Measurements from ENCODE around the gene TMEM253.
A peak's percentile ranks its signal among the peaks of the same experiment; 100 is the strongest.

TMEM253 gene

DNA sequence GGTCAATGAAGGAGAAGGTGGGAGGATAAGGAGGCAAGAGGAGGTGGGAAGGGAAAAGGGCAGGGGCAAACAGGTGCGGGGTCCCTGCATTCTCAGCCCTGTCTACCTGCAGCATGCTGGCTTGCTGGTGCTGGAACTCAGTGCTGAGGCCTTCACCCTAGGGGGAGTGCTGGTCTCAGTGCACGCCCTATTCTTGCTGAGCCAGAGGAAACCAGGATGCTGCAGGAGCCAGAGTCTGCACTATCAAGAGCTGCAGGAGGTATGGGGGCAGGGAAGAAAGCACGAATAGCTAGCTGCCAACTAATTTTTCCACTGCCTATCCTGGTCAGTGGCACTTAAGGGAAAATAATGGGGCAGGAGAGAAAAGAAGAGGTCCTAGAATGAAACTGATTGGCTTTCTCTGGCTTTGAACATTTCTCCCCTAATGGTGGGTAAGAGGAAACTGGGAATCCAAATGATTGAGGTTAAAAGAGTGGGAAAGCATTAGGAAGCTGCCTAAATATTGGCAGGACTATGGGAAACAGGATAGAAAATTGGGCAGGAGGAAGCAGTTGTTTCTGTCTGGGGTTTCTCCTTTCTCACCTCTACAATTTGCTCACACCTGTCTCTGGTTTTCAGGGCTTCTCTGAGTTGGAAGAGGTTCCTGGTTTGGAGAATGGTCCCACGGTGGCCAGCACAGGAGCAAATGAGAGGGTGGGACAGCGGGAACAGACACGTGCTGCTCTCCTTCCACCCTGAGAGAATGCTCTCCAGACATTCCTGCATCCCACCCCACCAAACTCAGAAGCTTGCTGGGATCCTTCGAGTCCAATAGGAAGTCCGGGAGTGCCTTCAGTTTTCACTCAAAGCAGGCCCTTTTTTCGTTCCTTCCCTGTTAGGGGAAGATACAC is 1.9 kb downstream of the TMEM253 start:
- Histone ChIP-seq H3K27ac (ENCODE audit: low read length) (peak overlapping the region; percentile 8), H3K4me3 (ENCODE audit: low read length) (peak overlapping the region; percentile 90), H3K36me3 (ENCODE audit: insufficient read depth, low read depth, low read length) (no peaks in the 10 kb centered on the region), H3K9me3 (ENCODE audit: insufficient read depth, low read depth, low read length) (no peaks in the 10 kb centered on the region), H3K9ac (ENCODE audit: low read depth, low read length) (peak overlapping the region; percentile 100; the same call in 1 of the 2 replicates), H3K27me3 (ENCODE audit: insufficient read depth, low read length) (no peaks in the 10 kb centered on the region), H3K4me1 (ENCODE audit: insufficient read depth, low read length) (peaks cover 39% of the 10 kb centered on the region)

DNA sequence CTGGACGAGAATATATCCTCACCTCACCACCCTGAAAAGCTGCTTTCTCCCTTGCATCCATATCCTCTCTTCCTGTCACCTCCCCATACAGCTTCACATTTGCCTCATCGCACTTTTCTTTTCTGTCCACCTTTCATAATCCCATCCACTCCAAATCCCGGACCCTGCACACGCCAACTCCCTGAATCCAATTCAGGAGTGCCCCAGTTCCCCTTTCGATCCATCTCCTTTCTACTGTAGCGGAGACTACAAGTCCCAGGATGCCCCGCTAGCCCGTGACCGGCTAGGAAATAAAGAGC is 2.5 kb downstream of the TMEM253 start:
- Histone ChIP-seq H3K36me3 (ENCODE audit: insufficient read depth, low read depth, low read length) (no peaks in the 10 kb centered on the region), H3K27ac (ENCODE audit: low read length) (peak overlapping the region; percentile 8), H3K4me3 (ENCODE audit: low read length) (peak overlapping the region; percentile 90), H3K4me1 (ENCODE audit: insufficient read depth, low read length) (peaks cover 39% of the 10 kb centered on the region), H3K9ac (ENCODE audit: low read depth, low read length) (peak overlapping the region; percentile 100; the same call in 1 of the 2 replicates), H3K9me3 (ENCODE audit: insufficient read depth, low read depth, low read length) (no peaks in the 10 kb centered on the region), H3K27me3 (ENCODE audit: insufficient read depth, low read length) (no peaks in the 10 kb centered on the region)

DNA sequence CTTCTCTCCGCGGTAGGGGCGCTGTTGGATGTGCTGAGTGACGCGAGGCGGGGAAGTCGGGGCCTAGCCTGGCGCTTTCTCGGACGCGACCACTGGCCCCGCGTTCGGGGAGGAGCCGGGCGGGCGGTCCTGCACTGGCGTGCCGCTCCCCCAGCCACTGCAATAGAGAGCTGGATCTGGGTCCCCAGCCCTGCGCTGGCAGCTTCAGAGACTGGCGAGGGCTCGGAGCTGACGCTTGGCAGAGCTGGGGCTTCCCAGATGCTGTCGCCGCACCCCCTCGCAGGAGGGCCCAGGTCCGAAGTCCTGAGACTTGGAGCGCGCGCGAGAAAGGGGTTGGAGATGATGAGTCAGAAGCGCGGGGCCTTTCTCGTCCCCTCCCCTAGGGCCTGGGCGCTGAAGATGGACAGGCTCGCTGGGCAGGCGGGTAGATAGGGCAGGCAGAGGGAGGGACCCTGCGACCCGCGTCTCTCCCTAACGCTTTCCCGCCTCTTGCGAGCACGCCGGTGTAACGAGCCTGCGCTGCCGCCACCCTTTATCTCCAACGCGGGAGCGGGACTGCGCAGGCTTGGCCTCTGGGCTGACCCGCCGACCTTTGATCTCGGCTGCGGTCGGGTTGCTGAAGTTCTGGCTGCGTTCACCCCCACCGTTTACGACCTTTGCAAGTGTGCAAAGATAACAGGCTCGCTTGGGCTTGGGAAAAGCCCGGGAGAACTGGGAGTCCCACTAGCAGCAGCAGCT is 3.0 kb downstream of the TMEM253 start:
- H3K4me1 ChIP-seq (ENCODE audit: insufficient read depth, low read length), result peaks cover 37% of the 10 kb centered on the region
- H3K9me3 ChIP-seq (ENCODE audit: insufficient read depth, low read depth, low read length), result no peaks in the 10 kb centered on the region
- H3K36me3 ChIP-seq (ENCODE audit: insufficient read depth, low read depth, low read length), result no peaks in the 10 kb centered on the region
- H3K27me3 ChIP-seq (ENCODE audit: insufficient read depth, low read length), result no peaks in the 10 kb centered on the region
- H3K27ac ChIP-seq (ENCODE audit: low read length), result peak overlapping the region; percentile 89
- peak overlapping the region; percentile 100 for H3K9ac ChIP-seq (ENCODE audit: low read depth, low read length)
- peak overlapping the region; percentile 90 for H3K4me3 ChIP-seq (ENCODE audit: low read length)

DNA sequence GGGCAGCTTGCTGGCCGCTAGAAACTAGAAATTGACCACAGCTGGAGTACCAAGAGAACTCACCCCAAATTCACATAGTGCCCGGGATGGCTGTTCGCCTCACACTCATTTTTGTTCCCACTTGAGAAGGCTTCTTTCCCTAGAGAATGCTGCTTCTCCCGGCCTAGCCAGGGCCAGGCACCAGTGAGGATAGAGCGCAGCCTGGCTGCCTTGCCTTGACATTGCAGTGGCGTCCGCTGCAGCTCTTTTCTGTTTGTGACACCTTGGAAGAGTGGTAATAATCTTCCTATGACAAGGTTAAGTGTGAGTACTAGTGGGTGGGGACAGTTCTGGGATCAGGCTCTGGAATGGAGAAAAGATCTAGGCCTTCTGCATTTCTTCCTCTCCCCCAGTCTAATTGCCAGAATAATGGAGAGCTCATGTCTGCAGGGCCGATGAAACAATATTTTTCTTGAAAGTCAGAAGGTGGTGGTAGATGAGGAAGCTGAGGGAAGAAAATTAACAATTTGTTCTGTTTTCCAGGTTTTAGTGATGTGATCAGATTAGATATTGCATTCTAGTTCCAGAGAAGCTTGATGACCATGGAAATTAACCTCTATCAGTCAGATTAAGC is 3.7 kb downstream of the TMEM253 start:
- peak overlapping the region; percentile 89 for H3K27ac ChIP-seq (ENCODE audit: low read length)
- no peaks in the 10 kb centered on the region for H3K36me3 ChIP-seq (ENCODE audit: insufficient read depth, low read depth, low read length)
- H3K4me3 ChIP-seq (ENCODE audit: low read length), result peak overlapping the region; percentile 90
- peaks cover 30% of the 10 kb centered on the region for H3K4me1 ChIP-seq (ENCODE audit: insufficient read depth, low read length)
- H3K9ac ChIP-seq (ENCODE audit: low read depth, low read length), result peak overlapping the region; percentile 100
- H3K27me3 ChIP-seq (ENCODE audit: insufficient read depth, low read length), result no peaks in the 10 kb centered on the region
- H3K9me3 ChIP-seq (ENCODE audit: insufficient read depth, low read depth, low read length), result no peaks in the 10 kb centered on the region

DNA sequence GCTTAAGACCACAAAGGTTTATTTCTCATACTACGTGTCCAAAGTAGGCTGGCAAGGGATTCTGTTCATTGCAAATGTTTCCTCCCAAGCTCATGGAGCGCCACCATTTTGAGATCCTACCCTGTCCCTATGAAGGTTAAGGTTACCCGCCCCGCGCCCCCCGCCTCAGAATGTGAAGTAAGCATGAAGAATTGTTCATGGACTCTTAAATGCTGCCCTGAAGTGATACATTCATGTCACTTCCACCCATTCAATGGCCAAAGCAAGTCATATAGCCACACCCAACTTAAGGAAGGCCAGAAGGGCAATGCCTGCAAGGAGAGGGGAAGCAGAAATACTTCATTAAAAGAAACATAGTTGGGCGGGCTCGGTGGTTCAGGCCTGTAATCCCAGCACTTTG is 4.2 kb downstream of the TMEM253 start:
- Histone ChIP-seq H3K4me1 (ENCODE audit: insufficient read depth, low read length) (peaks cover 27% of the 10 kb centered on the region), H3K36me3 (ENCODE audit: insufficient read depth, low read depth, low read length) (no peaks in the 10 kb centered on the region), H3K27ac (ENCODE audit: low read length) (no peak overlapping the region), H3K4me3 (ENCODE audit: low read length) (peak overlapping the region; percentile 90), H3K9me3 (ENCODE audit: insufficient read depth, low read depth, low read length) (no peaks in the 10 kb centered on the region), H3K27me3 (ENCODE audit: insufficient read depth, low read length) (no peaks in the 10 kb centered on the region), H3K9ac (ENCODE audit: low read depth, low read length) (peak overlapping the region; percentile 100; the same call in 1 of the 2 replicates)

DNA sequence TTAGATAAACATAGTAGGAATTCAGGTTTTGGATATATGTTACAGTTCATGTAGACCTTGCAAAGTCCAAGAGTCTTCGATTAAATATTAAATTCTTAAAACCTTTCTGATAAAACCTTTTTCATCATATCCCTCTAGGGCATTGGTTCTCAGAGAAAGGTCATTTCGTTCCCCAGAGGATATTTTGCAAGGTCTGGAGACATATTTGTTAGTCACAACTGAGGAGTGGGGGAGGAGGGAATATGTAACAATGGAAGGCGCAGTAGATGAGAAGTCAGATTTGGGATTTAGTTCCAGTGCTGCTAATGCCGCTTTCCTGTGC is 5.3 kb downstream of the TMEM253 start:
- no peak overlapping the region for H3K27ac ChIP-seq (ENCODE audit: low read length)
- no peaks in the 10 kb centered on the region for H3K36me3 ChIP-seq (ENCODE audit: insufficient read depth, low read depth, low read length)
- H3K27me3 ChIP-seq (ENCODE audit: insufficient read depth, low read length), result no peaks in the 10 kb centered on the region
- H3K4me1 ChIP-seq (ENCODE audit: insufficient read depth, low read length), result peaks cover 27% of the 10 kb centered on the region
- no peaks in the 10 kb centered on the region for H3K9me3 ChIP-seq (ENCODE audit: insufficient read depth, low read depth, low read length)
- H3K4me3 ChIP-seq (ENCODE audit: low read length), result no peak overlapping the region
- H3K9ac ChIP-seq (ENCODE audit: low read depth, low read length), result no peak overlapping the region

DNA sequence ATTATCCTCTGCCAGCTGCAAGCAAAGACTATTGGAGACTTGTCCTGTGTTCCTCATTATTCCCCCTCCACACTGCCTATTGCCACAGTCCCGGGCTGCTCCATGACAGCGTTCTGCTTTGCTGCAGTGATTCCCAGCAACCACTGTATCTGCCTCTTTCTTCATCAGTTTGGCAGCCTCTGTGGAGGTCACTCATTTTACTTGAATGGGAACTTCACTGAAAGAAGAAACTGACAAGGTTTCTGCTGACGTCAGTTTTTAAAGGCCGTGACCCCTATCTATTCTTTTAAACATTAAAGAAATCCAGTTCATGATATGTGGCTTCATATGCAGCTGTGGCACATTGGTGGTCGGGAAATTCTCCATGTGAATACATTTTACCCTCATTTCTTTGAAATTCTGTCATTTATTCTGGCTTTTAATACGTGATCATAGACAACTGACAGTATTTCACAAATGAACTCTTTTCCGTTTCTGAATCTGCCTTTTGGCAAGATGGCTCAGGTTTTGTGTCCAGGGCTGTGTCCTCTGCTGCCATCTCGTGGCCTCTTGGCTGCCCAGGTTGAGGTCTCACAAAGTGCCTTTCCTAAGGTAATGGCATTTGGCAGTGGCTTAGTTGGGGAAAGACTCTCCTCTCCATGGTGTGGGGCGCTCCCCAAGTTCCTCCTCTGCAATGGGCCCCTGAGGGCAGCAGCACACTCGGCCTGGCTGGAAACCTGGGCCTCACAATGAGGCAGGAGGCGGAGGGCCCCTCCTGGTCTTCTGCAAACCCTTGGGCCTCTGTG is 5.8 kb downstream of the TMEM253 start:
- H3K36me3 ChIP-seq (ENCODE audit: insufficient read depth, low read depth, low read length), result no peaks in the 10 kb centered on the region
- 0 out of 2 replicates have a peak overlapping the region, but pooled peaks have one; percentile 3 for H3K4me3 ChIP-seq (ENCODE audit: low read length)
- no peaks in the 10 kb centered on the region for H3K9me3 ChIP-seq (ENCODE audit: insufficient read depth, low read depth, low read length)
- no peak overlapping the region for H3K27ac ChIP-seq (ENCODE audit: low read length)
- peaks cover 23% of the 10 kb centered on the region for H3K4me1 ChIP-seq (ENCODE audit: insufficient read depth, low read length)
- H3K9ac ChIP-seq (ENCODE audit: low read depth, low read length), result no peak overlapping the region
- H3K27me3 ChIP-seq (ENCODE audit: insufficient read depth, low read length), result no peaks in the 10 kb centered on the region

DNA sequence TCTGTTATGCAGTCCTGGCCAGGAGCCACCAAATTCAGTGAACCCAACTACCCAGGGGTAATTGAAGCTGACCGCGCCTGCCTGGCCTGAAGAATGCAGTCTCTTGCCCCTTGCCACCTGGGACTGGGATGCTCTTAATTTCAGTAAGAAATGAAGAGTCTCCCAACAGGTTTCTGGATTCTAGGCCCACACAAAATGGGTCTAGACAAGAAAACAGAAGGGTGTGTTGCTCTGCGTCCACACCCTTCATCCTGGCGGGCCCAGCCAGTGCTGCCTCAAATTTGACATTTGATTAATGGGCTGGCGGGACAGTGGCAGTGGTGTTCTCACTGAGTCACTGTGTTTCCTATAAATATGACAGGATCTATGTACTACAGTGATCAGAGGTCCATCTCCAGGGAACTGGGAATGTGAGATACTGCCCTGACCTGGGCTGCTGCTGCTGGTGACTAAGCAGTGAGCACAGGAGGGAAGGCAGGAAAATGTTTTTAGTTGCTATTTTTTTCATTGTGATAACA is 6.5 kb downstream of the TMEM253 start:
- Histone ChIP-seq H3K27me3 (ENCODE audit: insufficient read depth, low read length) (no peaks in the 10 kb centered on the region), H3K4me1 (ENCODE audit: insufficient read depth, low read length) (peaks cover 16% of the 10 kb centered on the region), H3K4me3 (ENCODE audit: low read length) (no peak overlapping the region), H3K9me3 (ENCODE audit: insufficient read depth, low read depth, low read length) (no peaks in the 10 kb centered on the region), H3K27ac (ENCODE audit: low read length) (no peak overlapping the region), H3K36me3 (ENCODE audit: insufficient read depth, low read depth, low read length) (no peaks in the 10 kb centered on the region), H3K9ac (ENCODE audit: low read depth, low read length) (no peak overlapping the region)

DNA sequence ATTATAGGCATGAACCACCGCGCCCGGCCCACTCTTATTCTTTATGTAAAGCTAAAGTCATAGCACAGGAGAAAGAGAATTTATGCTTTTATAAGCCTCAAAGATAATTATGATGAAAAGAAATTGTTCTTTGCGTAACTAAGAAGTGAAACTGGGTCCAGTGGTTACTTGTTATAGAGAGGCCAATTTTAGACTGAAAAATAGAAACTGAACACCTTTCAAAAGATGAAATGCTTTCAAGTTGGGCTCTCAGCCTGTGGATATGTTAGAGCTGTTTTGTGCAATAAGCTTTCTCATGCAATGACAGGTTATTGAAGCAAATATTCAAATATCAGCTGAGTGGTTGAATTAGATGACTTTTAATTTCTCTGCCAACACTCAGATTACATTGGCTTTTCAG is 7.9 kb downstream of the TMEM253 start:
- H3K27ac ChIP-seq (ENCODE audit: low read length), result no peak overlapping the region
- no peaks in the 10 kb centered on the region for H3K9me3 ChIP-seq (ENCODE audit: insufficient read depth, low read depth, low read length)
- H3K36me3 ChIP-seq (ENCODE audit: insufficient read depth, low read depth, low read length), result no peaks in the 10 kb centered on the region
- no peak overlapping the region for H3K4me3 ChIP-seq (ENCODE audit: low read length)
- H3K27me3 ChIP-seq (ENCODE audit: insufficient read depth, low read length), result no peaks in the 10 kb centered on the region
- H3K9ac ChIP-seq (ENCODE audit: low read depth, low read length), result no peak overlapping the region
- peaks cover 8% of the 10 kb centered on the region for H3K4me1 ChIP-seq (ENCODE audit: insufficient read depth, low read length)

DNA sequence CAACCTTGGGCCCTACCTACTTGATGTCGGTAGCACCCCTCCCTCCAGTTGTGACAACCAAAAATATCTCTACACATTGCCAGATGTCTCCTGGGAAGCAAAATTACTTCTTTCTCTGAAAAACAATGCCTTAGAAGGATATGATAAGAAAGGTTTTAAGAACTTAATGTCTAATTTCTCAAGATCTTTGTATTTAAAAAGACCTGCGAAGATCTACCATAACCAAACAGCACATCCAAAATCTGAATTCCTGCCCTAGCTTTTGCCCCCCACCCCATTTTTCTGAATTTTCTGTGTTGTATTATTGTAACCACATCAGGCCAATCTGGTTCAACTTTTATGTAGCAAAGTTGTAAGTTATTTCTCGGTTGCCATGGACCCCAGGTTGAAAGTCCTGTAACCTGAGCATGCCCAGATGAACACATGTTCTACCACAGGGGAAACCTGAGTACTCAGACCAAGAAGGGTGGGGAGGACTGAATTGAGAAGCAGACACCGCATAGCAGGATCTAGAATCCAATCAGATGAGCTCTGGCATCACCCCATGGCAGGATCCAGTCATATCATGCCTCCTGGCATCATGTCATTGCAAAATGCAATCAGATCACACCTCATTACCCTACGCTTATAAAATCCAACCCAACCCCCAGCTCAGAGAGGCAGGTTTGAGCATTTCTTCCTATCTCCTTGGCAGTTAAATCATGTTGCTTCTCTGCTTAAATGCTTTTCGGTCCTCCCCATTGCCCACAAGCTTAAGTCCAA is 8.7 kb downstream of the TMEM253 start:
- no peak overlapping the region for H3K4me3 ChIP-seq (ENCODE audit: low read length)
- no peak overlapping the region for H3K9ac ChIP-seq (ENCODE audit: low read depth, low read length)
- no peak overlapping the region for H3K27ac ChIP-seq (ENCODE audit: low read length)
- no peaks in the 10 kb centered on the region for H3K36me3 ChIP-seq (ENCODE audit: insufficient read depth, low read depth, low read length)
- peaks cover 8% of the 10 kb centered on the region for H3K4me1 ChIP-seq (ENCODE audit: insufficient read depth, low read length)
- no peaks in the 10 kb centered on the region for H3K27me3 ChIP-seq (ENCODE audit: insufficient read depth, low read length)
- H3K9me3 ChIP-seq (ENCODE audit: insufficient read depth, low read depth, low read length), result no peaks in the 10 kb centered on the region

DNA sequence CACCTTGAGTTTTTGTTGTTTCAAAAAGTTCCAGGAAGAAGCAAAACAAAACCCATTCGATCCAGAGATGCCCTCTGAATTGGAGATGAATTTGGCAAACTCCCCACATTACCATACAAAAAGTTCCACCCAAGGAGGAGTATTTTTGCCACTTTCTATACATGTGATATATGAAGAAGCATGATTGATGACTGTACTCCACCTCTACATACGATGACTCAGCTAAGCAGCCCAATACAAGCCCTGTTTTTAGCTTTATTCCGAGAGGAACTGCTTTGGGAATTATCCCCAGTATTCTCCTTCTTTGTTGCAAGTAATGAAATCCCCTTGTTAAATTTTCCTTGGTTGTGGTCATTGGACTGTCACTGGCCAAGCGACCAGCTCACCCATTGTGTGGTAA is 11.4 kb downstream of the TMEM253 start:
- Histone ChIP-seq H3K27ac (ENCODE audit: low read length) (no peak overlapping the region), H3K4me1 (ENCODE audit: insufficient read depth, low read length) (no peaks in the 10 kb centered on the region), H3K9me3 (ENCODE audit: insufficient read depth, low read depth, low read length) (no peaks in the 10 kb centered on the region), H3K36me3 (ENCODE audit: insufficient read depth, low read depth, low read length) (no peaks in the 10 kb centered on the region), H3K9ac (ENCODE audit: low read depth, low read length) (no peak overlapping the region), H3K27me3 (ENCODE audit: insufficient read depth, low read length) (no peaks in the 10 kb centered on the region), H3K4me3 (ENCODE audit: low read length) (no peak overlapping the region)

Data from iPS-20b (cell line).